ENCODE measurements around the gene NCOR2. TPM values are rescaled to one million over a fixed set of nuclear protein-coding genes. Genes with fewer than 3 reads are reported as not detected.
"Not testable (repeated sequence)": the region's sequence is repeated elsewhere in the genome, so short reads cannot be mapped to it uniquely, and the experiment has no call there.

Gene NCOR2
- total RNA-seq, 1 experiment from 2014 or later, result 325 TPM

DNA sequence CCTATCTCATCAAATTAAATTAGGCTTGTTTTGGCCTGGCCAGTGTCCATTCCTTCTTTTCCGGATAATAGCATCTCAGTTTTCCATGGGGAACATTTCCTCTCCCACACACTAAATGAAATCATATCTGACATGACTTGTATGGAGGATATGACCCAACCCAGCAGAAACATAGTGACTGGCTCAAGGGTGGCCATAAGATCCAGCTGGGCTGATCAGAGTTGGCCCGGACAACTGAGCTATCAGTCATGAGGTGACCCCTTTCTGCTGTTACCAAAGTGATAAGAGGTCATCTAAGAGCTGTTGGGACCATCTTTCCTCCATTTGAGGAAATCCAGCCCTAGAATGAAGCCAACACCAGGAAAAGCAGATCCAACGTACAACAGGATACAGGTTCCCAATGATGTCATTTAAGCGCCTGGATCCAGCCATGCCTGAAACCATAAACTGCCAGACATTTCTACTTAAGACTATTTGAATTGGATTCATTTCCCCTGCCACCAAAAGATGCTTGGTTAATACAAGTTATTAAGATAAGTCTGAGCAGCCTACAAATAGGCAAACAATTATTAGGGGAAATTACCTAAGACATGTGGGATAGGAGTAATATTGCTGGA is 20.7 kb upstream of the NCOR2 start:
- BruUV-seq (replicated peaks), result no TSS peak
- no peak for DNase-seq
- Mint-ChIP-seq H3K9me3 (ENCODE audit: low read depth, unreplicated experiment) (peaks cover 6% of the 10 kb centered on the region), H3K36me3 (ENCODE audit: insufficient read depth, unreplicated experiment) (no peaks in the 10 kb centered on the region), H3K27me3 (ENCODE audit: unreplicated experiment) (peaks cover 12% of the 10 kb centered on the region), H3K27ac (ENCODE audit: unreplicated experiment) (no peak overlapping the region), H3K4me3 (ENCODE audit: low read depth, unreplicated experiment) (no peak overlapping the region), H3K4me1 (ENCODE audit: low read depth, unreplicated experiment) (peaks cover 25% of the 10 kb centered on the region)
- TF ChIP-seq, protein P1, sequence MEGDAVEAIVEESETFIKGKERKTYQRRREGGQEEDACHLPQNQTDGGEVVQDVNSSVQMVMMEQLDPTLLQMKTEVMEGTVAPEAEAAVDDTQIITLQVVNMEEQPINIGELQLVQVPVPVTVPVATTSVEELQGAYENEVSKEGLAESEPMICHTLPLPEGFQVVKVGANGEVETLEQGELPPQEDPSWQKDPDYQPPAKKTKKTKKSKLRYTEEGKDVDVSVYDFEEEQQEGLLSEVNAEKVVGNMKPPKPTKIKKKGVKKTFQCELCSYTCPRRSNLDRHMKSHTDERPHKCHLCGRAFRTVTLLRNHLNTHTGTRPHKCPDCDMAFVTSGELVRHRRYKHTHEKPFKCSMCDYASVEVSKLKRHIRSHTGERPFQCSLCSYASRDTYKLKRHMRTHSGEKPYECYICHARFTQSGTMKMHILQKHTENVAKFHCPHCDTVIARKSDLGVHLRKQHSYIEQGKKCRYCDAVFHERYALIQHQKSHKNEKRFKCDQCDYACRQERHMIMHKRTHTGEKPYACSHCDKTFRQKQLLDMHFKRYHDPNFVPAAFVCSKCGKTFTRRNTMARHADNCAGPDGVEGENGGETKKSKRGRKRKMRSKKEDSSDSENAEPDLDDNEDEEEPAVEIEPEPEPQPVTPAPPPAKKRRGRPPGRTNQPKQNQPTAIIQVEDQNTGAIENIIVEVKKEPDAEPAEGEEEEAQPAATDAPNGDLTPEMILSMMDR (IDR thresholded peaks at IDR 0.05; ENCODE audit: unreplicated experiment), result no peak
- intact Hi-C loops (cut with micrococcal nuclease; ENCODE audit: unreplicated experiment), result no loop called here
- CTCF ChIA-PET, result no interaction called here

DNA sequence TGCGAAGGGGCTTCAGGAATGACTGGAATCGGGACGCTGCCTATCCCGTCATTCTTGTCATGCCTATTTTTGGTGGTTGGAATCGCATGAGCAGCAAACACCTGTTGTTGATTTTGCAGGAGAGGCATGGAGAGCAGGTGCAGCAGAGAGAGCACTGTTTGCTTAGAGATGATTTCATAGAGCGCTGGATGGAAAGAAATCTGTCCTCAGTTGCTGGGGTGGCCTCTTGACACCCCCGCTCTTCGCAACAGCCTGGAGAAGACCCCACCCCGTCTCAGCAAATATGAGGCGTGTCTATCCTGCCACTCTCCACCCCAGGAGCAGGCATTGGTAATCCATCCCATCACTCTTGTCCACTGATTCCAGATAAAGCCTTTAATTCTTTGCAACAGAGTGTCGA is 19.3 kb upstream of the NCOR2 start:
- intact Hi-C loops (cut with micrococcal nuclease; ENCODE audit: unreplicated experiment), result no loop called here
- CTCF ChIA-PET, result no interaction called here
- no peak for DNase-seq
- peaks cover 17% of the 10 kb centered on the region for H3K4me1 Mint-ChIP-seq (ENCODE audit: low read depth, unreplicated experiment)
- no TSS peak for BruUV-seq (replicated peaks)
- peaks cover 12% of the 10 kb centered on the region for H3K27me3 Mint-ChIP-seq (ENCODE audit: unreplicated experiment)
- TF ChIP-seq, protein P1 (IDR thresholded peaks at IDR 0.05; ENCODE audit: unreplicated experiment), result no peak
- H3K27ac Mint-ChIP-seq (ENCODE audit: unreplicated experiment), result no peak overlapping the region
- H3K36me3 Mint-ChIP-seq (ENCODE audit: insufficient read depth, unreplicated experiment), result no peaks in the 10 kb centered on the region
- H3K9me3 Mint-ChIP-seq (ENCODE audit: low read depth, unreplicated experiment), result peaks cover 6% of the 10 kb centered on the region
- H3K4me3 Mint-ChIP-seq (ENCODE audit: low read depth, unreplicated experiment), result no peak overlapping the region

DNA sequence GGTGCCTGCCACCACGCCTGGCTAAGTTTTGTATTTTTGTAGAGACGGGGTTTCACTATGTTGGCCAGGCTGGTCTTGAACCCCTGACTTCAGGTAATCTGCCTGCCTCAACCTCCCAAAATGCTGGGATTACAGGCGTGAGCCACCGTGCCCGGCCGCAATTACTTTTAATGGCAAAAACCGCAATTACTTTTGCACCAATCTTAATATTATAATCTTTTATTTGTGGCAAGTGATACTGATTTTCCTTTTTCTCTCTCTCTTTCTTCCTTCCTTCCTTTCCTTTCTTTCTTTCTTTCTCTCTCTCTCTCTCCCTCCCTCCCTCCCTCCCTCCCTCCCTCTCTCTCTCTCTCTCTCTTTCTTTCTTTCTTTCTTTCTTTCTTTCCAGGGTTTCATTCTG is 17.1 kb upstream of the NCOR2 start:
- intact Hi-C loops (cut with micrococcal nuclease; ENCODE audit: unreplicated experiment); CTCF ChIA-PET; BruUV-seq (replicated peaks); H3K36me3 Mint-ChIP-seq (ENCODE audit: insufficient read depth, unreplicated experiment); H3K4me3 Mint-ChIP-seq (ENCODE audit: low read depth, unreplicated experiment); DNase-seq; H3K27ac Mint-ChIP-seq (ENCODE audit: unreplicated experiment); H3K9me3 Mint-ChIP-seq (ENCODE audit: low read depth, unreplicated experiment): not testable (repeated sequence)
- peaks cover 12% of the 10 kb centered on the region for H3K27me3 Mint-ChIP-seq (ENCODE audit: unreplicated experiment)
- H3K4me1 Mint-ChIP-seq (ENCODE audit: low read depth, unreplicated experiment), result peaks cover 25% of the 10 kb centered on the region

DNA sequence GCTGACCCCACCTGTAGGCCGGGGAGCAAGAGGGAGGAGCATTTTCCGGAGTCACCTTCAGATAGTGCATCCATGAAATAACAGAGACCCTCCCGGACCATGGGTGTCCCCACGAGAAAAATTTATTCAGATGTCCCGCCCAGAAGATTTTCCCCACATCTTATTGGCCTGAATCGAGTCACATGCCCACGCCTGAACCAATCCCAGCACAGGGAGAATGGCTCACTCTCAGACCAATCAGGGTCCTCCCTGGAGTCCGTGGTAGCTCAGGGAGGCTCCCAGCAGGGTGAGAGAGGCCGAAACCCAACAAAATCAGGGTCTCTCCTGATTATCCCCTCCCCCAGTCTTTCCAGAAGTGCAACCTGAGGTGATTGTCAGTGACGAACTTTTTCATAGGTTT is 16.4 kb upstream of the NCOR2 start:
- no peaks in the 10 kb centered on the region for H3K36me3 Mint-ChIP-seq (ENCODE audit: insufficient read depth, unreplicated experiment)
- intact Hi-C loops (cut with micrococcal nuclease; ENCODE audit: unreplicated experiment), result no loop called here
- CTCF ChIA-PET, result no interaction called here
- BruUV-seq (replicated peaks), result no TSS peak
- peaks cover 7% of the 10 kb centered on the region for H3K9me3 Mint-ChIP-seq (ENCODE audit: low read depth, unreplicated experiment)
- no peak overlapping the region for H3K4me3 Mint-ChIP-seq (ENCODE audit: low read depth, unreplicated experiment)
- peaks cover 25% of the 10 kb centered on the region for H3K4me1 Mint-ChIP-seq (ENCODE audit: low read depth, unreplicated experiment)
- DNase-seq, result no peak
- TF ChIP-seq, protein P1 (IDR thresholded peaks at IDR 0.05; ENCODE audit: unreplicated experiment), result no peak
- no peak overlapping the region for H3K27ac Mint-ChIP-seq (ENCODE audit: unreplicated experiment)
- H3K27me3 Mint-ChIP-seq (ENCODE audit: unreplicated experiment), result peaks cover 12% of the 10 kb centered on the region

DNA sequence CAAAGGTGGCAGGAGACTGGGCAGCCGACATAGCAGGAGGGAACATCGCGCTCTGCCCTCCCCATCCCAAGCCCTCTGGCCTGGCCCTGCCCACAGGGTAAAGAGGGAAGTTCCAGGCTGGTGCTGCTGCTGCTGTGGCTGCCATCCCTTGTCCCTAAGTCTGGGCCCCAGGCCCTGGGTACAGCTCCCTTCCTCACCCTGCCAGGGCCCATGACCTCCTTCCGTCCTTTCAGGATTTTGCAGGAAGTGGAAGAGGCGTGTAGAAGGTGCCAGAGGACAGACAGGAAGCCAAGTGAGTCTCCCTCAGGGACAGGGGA is 14.7 kb upstream of the NCOR2 start:
- intact Hi-C loops (cut with micrococcal nuclease; ENCODE audit: unreplicated experiment), result no loop called here
- no peak overlapping the region for H3K4me3 Mint-ChIP-seq (ENCODE audit: low read depth, unreplicated experiment)
- H3K36me3 Mint-ChIP-seq (ENCODE audit: insufficient read depth, unreplicated experiment), result no peaks in the 10 kb centered on the region
- TF ChIP-seq, protein P1 (IDR thresholded peaks at IDR 0.05; ENCODE audit: unreplicated experiment), result no peak
- peaks cover under 1% of the 10 kb centered on the region for H3K27me3 Mint-ChIP-seq (ENCODE audit: unreplicated experiment)
- no TSS peak for BruUV-seq (replicated peaks)
- CTCF ChIA-PET, result no interaction called here
- DNase-seq, result no peak
- peaks cover 16% of the 10 kb centered on the region for H3K4me1 Mint-ChIP-seq (ENCODE audit: low read depth, unreplicated experiment)
- H3K27ac Mint-ChIP-seq (ENCODE audit: unreplicated experiment), result no peak overlapping the region
- peaks cover 5% of the 10 kb centered on the region for H3K9me3 Mint-ChIP-seq (ENCODE audit: low read depth, unreplicated experiment)

All from Calu3 (cell line).